Cerebellar cortex (tissue), 1 donor: ENCODE measurements around the gene MAP2K6.
A peak's percentile ranks its signal among the peaks of the same experiment; 100 is the strongest.

Experiments used
- DNase-seq: peaks from one replicate; pipeline ENCODE4 v3.0.0-alpha.2; 2015; ENCODE audit warnings: low spot score

MAP2K6 gene

GRCh38 chr17:69414408-69415274, at the start of gene MAP2K6:
MAP2K6 (plus strand) TSS chr17:69414697; CDS start chr17:69414985, 288 bp downstream.
- peak; percentile 92 for DNase-seq

- DNase-seq, result no peak
Observed at GRCh38 chr17:69367298-69367697, 47.2 kb upstream of the MAP2K6 start.

GRCh38 chr17:69373069-69373468, 41.4 kb upstream of the MAP2K6 start:
- no peak for DNase-seq

GRCh38 chr17:69375229-69375628, 39.3 kb upstream of the MAP2K6 start:
- DNase-seq, result no peak

GRCh38 chr17:69388822-69389442, 25.6 kb upstream of the MAP2K6 start:
- DNase-seq, result no peak

- no peak for DNase-seq
Observed at GRCh38 chr17:69390795-69391501, 23.5 kb upstream of the MAP2K6 start.

- no peak for DNase-seq
Observed at GRCh38 chr17:69401251-69401650, 13.2 kb upstream of the MAP2K6 start.

- DNase-seq, result no peak
Observed at GRCh38 chr17:69402052-69402451, 12.4 kb upstream of the MAP2K6 start.

- DNase-seq, result no peak
Observed at GRCh38 chr17:69404399-69404798, 10.1 kb upstream of the MAP2K6 start.

GRCh38 chr17:69405096-69405495, 9.4 kb upstream of the MAP2K6 start:
- DNase-seq, result no peak

- DNase-seq, result no peak
Observed at GRCh38 chr17:69406941-69407340, 7.6 kb upstream of the MAP2K6 start.

- no peak for DNase-seq
Observed at GRCh38 chr17:69407759-69408158, 6.7 kb upstream of the MAP2K6 start.

- no peak for DNase-seq
Observed at GRCh38 chr17:69410671-69411070, 3.8 kb upstream of the MAP2K6 start.

GRCh38 chr17:69411766-69412165, 2.7 kb upstream of the MAP2K6 start:
- no peak for DNase-seq

GRCh38 chr17:69412251-69412671, 2.2 kb upstream of the MAP2K6 start:
- no peak for DNase-seq

GRCh38 chr17:69415431-69415830, 934 bp downstream of the MAP2K6 start:
- DNase-seq, result peak; percentile 14

- peak; percentile 18 for DNase-seq
Observed at GRCh38 chr17:69417545-69418483, 3.3 kb downstream of the MAP2K6 start.

- DNase-seq, result no peak
Observed at GRCh38 chr17:69418535-69418934, 4.0 kb downstream of the MAP2K6 start.

- no peak for DNase-seq
Observed at GRCh38 chr17:69423450-69423849, 9.0 kb downstream of the MAP2K6 start.

GRCh38 chr17:69424287-69425041, 10.0 kb downstream of the MAP2K6 start:
- DNase-seq, result no peak

- no peak for DNase-seq
Observed at GRCh38 chr17:69425978-69426377, 11.5 kb downstream of the MAP2K6 start.
